Type B pancreatic cell (in vitro differentiated cells): ENCODE data around the gene MAP2K5. TPM values are rescaled to one million over a fixed set of nuclear protein-coding genes. Genes with fewer than 3 reads are reported as not detected.

ENCODE experiments used
- DNase-seq: peaks from one replicate; pipeline ENCODE4 v3.0.0; 2021; ENCODE audit warnings: mixed read lengths; ENCODE audit not compliant: unreplicated experiment; ENCODE audit errors: extremely low spot score
- H3K27ac Mint-ChIP-seq: 2 replicates; pipeline ENCODE4 v1.8.0; 2021; ENCODE audit warnings: mild to moderate bottlenecking, mixed read lengths
- H3K27me3 Mint-ChIP-seq: 2 replicates; pipeline ENCODE4 v1.8.0; 2021; ENCODE audit warnings: mixed read lengths
- H3K36me3 Mint-ChIP-seq: 2 replicates; pipeline ENCODE4 v1.8.0; 2021; ENCODE audit warnings: mixed read lengths
- H3K4me1 Mint-ChIP-seq: one replicate; pipeline ENCODE4 v1.8.0; 2021; ENCODE audit warnings: mixed read lengths; ENCODE audit not compliant: unreplicated experiment
- H3K4me3 Mint-ChIP-seq: 2 replicates; pipeline ENCODE4 v1.8.0; 2021; ENCODE audit warnings: mild to moderate bottlenecking, mixed read lengths
- H3K9me3 Mint-ChIP-seq: 2 replicates; pipeline ENCODE4 v1.8.0; 2021; ENCODE audit warnings: mixed read lengths
- total RNA-seq: library from RNA; stranded (reverse); gene quantifications from 2 replicates; pipeline ENCODE4 v1.2.1, GENCODE V29; 2021; ENCODE audit warnings: low replicate concordance
- TF ChIP-seq, protein P1 (sequence below): fragments of 200-600 bp; sonication (generic); conservative IDR thresholded peaks from 2 replicates; pipeline ENCODE4 v1.5.0; 2021; ENCODE audit warnings: antibody characterized with exemption, mild to moderate bottlenecking

Gene MAP2K5
- total RNA-seq, 1 donor from 2014 or later: 21.8 TPM

DNA sequence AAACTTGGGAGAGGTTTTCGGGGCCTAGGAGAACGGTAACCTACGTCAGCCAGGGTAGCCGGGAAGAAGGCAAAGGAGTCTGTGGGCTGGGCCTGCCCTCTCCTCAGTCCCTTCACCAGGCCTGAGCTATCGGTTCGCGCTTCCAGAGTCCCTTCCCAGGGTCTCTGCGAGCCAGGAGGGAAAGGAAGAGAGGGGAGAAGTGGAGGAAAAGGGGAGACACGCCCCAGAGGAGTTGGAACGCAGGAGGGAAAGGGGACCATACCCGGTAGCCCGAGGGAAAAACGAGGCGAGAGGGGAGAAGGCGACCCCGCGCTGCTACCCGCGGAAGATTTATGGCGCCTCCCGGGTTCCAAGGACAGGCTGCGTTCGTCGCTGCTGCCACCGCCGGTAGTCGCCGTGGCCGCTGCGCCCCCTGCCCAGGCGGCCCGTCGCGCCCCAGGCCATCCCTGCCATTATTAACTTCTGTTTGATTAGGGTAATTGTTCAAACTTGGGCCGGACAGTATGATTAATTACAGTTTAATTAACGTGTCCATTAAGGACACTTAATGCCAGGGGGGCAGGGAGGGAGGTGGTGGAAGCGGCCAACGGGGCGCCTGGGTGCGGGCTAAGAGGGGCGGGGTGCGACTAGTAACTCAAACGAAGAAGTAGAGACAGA lies 279.4 kb downstream of the MAP2K5 start:
- Mint-ChIP-seq H3K4me1 (peaks cover 28% of the 10 kb centered on the region), H3K4me3 (peak overlapping the region; percentile 71), H3K36me3 (no peaks in the 10 kb centered on the region), H3K9me3 (no peaks in the 10 kb centered on the region), H3K27me3 (peaks cover 91% of the 10 kb centered on the region), H3K27ac (no peak overlapping the region)
- no peak for DNase-seq
- TF ChIP-seq, protein P1, sequence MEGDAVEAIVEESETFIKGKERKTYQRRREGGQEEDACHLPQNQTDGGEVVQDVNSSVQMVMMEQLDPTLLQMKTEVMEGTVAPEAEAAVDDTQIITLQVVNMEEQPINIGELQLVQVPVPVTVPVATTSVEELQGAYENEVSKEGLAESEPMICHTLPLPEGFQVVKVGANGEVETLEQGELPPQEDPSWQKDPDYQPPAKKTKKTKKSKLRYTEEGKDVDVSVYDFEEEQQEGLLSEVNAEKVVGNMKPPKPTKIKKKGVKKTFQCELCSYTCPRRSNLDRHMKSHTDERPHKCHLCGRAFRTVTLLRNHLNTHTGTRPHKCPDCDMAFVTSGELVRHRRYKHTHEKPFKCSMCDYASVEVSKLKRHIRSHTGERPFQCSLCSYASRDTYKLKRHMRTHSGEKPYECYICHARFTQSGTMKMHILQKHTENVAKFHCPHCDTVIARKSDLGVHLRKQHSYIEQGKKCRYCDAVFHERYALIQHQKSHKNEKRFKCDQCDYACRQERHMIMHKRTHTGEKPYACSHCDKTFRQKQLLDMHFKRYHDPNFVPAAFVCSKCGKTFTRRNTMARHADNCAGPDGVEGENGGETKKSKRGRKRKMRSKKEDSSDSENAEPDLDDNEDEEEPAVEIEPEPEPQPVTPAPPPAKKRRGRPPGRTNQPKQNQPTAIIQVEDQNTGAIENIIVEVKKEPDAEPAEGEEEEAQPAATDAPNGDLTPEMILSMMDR: no peak

GRCh38 chr15:67822537-67823313 lies 280.2 kb downstream of the MAP2K5 start:
- TF ChIP-seq, protein P1: no peak
- Mint-ChIP-seq H3K4me1 (peaks cover 28% of the 10 kb centered on the region), H3K27me3 (peaks cover 83% of the 10 kb centered on the region), H3K9me3 (no peaks in the 10 kb centered on the region), H3K4me3 (peak overlapping the region; percentile 71), H3K36me3 (no peaks in the 10 kb centered on the region), H3K27ac (no peak overlapping the region)
- DNase-seq: no peak

- peaks cover 28% of the 10 kb centered on the region for H3K4me1 Mint-ChIP-seq
- H3K4me3 Mint-ChIP-seq: peak overlapping the region; percentile 87
- peaks cover 80% of the 10 kb centered on the region for H3K27me3 Mint-ChIP-seq
- no peak for DNase-seq
- TF ChIP-seq, protein P1: no peak
- no peaks in the 10 kb centered on the region for H3K36me3 Mint-ChIP-seq
- H3K9me3 Mint-ChIP-seq: no peaks in the 10 kb centered on the region
- H3K27ac Mint-ChIP-seq: no peak overlapping the region
These were observed 281.1 kb downstream of the MAP2K5 start for GRCh38 chr15:67823314-67824196.

DNA sequence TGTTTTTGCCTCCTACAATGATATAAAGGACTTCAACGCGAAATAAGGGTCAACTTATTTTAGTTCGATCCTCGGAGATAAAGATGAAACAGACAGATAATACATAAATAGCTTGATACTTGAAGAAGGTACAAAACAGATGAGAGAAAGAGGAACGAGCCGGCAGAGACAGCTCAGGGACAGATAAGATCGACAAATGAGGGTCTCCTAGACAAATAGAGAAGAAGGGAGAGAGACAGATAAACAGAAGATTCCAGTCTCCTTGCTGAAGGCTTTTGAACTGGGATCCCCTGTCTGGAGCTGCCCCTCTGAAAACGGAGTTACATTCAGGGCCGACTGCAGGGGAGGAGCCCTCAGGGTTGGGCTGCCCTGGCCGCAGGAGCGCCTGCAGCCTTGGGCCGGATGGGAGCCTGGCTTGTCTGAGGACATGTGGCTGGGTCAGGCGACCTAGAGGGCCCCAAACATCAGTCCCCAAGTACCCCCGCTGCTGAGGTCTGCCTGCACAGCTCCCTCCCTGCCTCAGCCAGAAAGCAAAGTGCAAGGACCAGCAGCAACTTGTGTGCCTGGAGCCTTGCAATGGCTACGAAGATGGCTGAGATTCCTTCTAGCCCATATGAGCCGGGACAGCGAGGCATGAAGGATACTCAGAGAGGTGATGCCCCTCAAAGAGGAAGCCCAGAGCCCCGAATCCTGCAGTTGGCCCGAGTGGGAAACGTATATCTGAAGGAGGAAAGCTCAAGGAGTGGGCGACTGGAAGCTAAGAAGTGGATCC lies 281.9 kb downstream of the MAP2K5 start:
- Mint-ChIP-seq H3K27ac (no peak overlapping the region), H3K4me1 (peaks cover 32% of the 10 kb centered on the region), H3K9me3 (no peaks in the 10 kb centered on the region), H3K4me3 (peak overlapping the region; percentile 87), H3K36me3 (no peaks in the 10 kb centered on the region), H3K27me3 (peaks cover 83% of the 10 kb centered on the region)
- TF ChIP-seq, protein P1: no peak
- DNase-seq: no peak
